Loucy (cell line): ENCODE results near the gene ADAM11.

ENCODE experiments used
- EZH2phosphoT487 ChIP-seq: fragments of 200-600 bp; IDR thresholded peaks from 2 replicates; pipeline ENCODE4 v1.6.1; 2018; ENCODE audit warnings: antibody characterized with exemption, mild to moderate bottlenecking, moderate library complexity, borderline replicate concordance
- TF ChIP-seq, protein P1 (sequence below): fragments of 200-600 bp; sonication (generic); conservative IDR thresholded peaks from 2 replicates; pipeline ENCODE4 v1.5.1; 2014; ENCODE audit warnings: mild to moderate bottlenecking, antibody characterized with exemption, low read length

DNA sequence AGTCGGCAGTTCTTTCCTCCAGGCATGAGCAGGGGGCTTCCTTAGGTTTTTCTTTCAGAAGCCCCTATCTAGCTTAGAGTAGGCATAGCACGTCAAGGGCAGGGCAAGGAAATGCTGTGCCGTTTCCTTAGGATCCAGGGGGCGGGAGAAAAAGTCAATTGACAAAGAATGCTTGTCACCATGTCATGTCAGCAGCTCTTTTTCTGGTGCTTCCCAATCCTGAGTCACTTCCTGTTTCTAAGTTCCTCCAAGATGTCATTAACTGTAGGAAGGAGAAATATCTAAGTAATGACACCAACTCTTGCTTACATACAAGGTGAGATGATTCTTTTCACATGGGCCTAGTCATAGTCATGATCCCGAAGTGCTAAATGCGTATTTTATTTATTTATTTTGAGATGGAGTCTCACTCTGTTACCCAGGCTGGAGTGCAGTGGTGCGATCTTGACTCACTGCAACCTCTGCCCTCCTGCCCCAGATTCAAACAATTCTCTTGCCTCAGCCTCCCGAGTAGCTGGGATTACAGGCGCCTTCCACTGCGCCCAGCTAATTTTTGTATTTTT lies 36.1 kb downstream of the ADAM11 start:
- TF ChIP-seq, protein P1, sequence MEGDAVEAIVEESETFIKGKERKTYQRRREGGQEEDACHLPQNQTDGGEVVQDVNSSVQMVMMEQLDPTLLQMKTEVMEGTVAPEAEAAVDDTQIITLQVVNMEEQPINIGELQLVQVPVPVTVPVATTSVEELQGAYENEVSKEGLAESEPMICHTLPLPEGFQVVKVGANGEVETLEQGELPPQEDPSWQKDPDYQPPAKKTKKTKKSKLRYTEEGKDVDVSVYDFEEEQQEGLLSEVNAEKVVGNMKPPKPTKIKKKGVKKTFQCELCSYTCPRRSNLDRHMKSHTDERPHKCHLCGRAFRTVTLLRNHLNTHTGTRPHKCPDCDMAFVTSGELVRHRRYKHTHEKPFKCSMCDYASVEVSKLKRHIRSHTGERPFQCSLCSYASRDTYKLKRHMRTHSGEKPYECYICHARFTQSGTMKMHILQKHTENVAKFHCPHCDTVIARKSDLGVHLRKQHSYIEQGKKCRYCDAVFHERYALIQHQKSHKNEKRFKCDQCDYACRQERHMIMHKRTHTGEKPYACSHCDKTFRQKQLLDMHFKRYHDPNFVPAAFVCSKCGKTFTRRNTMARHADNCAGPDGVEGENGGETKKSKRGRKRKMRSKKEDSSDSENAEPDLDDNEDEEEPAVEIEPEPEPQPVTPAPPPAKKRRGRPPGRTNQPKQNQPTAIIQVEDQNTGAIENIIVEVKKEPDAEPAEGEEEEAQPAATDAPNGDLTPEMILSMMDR, result no peak
- no peak for TF ChIP-seq EZH2phosphoT487
